Measurements from ENCODE around the gene PLBD2. TPM values are rescaled to one million over a fixed set of nuclear protein-coding genes. Genes with fewer than 3 reads are reported as not detected.

The PLBD2 gene
- total and polyA plus RNA-seq, 9 of the 15 experiments (the other 6 are each of a cell fraction or from before 2014, with no cell fraction given): 2.4 to 37.4 (median 6.0) TPM

DNA sequence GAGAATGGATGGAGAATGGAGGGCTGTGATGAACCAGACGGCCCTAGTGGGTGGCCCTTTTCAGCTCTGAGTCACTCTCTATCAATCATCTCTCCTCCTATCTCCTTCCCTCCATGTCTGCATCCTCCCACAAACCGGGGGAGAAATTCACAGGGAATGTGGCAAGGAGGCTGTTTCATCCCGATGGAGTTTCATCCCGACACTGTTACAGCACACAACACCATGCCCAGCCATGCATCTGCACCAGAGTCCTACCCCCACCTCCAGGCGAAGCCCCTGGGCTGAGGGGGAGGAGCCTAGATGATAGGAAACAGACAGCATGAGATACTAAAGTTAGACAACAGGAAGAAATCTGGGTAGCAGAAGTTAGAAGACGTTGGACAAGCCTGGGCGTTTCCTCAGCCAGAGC is 44.3 kb upstream of the PLBD2 start (continued):
- TF ChIP-seq, protein P1, sequence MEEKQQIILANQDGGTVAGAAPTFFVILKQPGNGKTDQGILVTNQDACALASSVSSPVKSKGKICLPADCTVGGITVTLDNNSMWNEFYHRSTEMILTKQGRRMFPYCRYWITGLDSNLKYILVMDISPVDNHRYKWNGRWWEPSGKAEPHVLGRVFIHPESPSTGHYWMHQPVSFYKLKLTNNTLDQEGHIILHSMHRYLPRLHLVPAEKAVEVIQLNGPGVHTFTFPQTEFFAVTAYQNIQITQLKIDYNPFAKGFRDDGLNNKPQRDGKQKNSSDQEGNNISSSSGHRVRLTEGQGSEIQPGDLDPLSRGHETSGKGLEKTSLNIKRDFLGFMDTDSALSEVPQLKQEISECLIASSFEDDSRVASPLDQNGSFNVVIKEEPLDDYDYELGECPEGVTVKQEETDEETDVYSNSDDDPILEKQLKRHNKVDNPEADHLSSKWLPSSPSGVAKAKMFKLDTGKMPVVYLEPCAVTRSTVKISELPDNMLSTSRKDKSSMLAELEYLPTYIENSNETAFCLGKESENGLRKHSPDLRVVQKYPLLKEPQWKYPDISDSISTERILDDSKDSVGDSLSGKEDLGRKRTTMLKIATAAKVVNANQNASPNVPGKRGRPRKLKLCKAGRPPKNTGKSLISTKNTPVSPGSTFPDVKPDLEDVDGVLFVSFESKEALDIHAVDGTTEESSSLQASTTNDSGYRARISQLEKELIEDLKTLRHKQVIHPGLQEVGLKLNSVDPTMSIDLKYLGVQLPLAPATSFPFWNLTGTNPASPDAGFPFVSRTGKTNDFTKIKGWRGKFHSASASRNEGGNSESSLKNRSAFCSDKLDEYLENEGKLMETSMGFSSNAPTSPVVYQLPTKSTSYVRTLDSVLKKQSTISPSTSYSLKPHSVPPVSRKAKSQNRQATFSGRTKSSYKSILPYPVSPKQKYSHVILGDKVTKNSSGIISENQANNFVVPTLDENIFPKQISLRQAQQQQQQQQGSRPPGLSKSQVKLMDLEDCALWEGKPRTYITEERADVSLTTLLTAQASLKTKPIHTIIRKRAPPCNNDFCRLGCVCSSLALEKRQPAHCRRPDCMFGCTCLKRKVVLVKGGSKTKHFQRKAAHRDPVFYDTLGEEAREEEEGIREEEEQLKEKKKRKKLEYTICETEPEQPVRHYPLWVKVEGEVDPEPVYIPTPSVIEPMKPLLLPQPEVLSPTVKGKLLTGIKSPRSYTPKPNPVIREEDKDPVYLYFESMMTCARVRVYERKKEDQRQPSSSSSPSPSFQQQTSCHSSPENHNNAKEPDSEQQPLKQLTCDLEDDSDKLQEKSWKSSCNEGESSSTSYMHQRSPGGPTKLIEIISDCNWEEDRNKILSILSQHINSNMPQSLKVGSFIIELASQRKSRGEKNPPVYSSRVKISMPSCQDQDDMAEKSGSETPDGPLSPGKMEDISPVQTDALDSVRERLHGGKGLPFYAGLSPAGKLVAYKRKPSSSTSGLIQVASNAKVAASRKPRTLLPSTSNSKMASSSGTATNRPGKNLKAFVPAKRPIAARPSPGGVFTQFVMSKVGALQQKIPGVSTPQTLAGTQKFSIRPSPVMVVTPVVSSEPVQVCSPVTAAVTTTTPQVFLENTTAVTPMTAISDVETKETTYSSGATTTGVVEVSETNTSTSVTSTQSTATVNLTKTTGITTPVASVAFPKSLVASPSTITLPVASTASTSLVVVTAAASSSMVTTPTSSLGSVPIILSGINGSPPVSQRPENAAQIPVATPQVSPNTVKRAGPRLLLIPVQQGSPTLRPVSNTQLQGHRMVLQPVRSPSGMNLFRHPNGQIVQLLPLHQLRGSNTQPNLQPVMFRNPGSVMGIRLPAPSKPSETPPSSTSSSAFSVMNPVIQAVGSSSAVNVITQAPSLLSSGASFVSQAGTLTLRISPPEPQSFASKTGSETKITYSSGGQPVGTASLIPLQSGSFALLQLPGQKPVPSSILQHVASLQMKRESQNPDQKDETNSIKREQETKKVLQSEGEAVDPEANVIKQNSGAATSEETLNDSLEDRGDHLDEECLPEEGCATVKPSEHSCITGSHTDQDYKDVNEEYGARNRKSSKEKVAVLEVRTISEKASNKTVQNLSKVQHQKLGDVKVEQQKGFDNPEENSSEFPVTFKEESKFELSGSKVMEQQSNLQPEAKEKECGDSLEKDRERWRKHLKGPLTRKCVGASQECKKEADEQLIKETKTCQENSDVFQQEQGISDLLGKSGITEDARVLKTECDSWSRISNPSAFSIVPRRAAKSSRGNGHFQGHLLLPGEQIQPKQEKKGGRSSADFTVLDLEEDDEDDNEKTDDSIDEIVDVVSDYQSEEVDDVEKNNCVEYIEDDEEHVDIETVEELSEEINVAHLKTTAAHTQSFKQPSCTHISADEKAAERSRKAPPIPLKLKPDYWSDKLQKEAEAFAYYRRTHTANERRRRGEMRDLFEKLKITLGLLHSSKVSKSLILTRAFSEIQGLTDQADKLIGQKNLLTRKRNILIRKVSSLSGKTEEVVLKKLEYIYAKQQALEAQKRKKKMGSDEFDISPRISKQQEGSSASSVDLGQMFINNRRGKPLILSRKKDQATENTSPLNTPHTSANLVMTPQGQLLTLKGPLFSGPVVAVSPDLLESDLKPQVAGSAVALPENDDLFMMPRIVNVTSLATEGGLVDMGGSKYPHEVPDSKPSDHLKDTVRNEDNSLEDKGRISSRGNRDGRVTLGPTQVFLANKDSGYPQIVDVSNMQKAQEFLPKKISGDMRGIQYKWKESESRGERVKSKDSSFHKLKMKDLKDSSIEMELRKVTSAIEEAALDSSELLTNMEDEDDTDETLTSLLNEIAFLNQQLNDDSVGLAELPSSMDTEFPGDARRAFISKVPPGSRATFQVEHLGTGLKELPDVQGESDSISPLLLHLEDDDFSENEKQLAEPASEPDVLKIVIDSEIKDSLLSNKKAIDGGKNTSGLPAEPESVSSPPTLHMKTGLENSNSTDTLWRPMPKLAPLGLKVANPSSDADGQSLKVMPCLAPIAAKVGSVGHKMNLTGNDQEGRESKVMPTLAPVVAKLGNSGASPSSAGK (IDR thresholded peaks at IDR 0.05): no peak
- TF ChIP-seq, protein P2, sequence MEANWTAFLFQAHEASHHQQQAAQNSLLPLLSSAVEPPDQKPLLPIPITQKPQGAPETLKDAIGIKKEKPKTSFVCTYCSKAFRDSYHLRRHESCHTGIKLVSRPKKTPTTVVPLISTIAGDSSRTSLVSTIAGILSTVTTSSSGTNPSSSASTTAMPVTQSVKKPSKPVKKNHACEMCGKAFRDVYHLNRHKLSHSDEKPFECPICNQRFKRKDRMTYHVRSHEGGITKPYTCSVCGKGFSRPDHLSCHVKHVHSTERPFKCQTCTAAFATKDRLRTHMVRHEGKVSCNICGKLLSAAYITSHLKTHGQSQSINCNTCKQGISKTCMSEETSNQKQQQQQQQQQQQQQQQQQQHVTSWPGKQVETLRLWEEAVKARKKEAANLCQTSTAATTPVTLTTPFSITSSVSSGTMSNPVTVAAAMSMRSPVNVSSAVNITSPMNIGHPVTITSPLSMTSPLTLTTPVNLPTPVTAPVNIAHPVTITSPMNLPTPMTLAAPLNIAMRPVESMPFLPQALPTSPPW (CRISPR knock-in tag; IDR thresholded peaks at IDR 0.05): peak; percentile 29; the same call in 1 of the 2 replicates
- TF ChIP-seq KLF6 (CRISPR knock-in tag; IDR thresholded peaks at IDR 0.05; ENCODE audit: borderline replicate concordance): no peak
- peak; percentile 62; the same call in 1 of the 2 replicates for TF ChIP-seq TCF3 (CRISPR knock-in tag; IDR thresholded peaks at IDR 0.05)
- no peak for TF ChIP-seq ZNF232 (CRISPR knock-in tag; IDR thresholded peaks at IDR 0.05)
- TF ChIP-seq, protein P3, sequence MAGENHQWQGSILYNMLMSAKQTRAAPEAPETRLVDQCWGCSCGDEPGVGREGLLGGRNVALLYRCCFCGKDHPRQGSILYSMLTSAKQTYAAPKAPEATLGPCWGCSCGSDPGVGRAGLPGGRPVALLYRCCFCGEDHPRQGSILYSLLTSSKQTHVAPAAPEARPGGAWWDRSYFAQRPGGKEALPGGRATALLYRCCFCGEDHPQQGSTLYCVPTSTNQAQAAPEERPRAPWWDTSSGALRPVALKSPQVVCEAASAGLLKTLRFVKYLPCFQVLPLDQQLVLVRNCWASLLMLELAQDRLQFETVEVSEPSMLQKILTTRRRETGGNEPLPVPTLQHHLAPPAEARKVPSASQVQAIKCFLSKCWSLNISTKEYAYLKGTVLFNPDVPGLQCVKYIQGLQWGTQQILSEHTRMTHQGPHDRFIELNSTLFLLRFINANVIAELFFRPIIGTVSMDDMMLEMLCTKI (IDR thresholded peaks at IDR 0.05; ENCODE audit: partially characterized antibody): no peak
- peak; percentile 88 for TF ChIP-seq HDAC2 (IDR thresholded peaks at IDR 0.05)
- TF ChIP-seq TARDBP (IDR thresholded peaks at IDR 0.05): no peak
- TF ChIP-seq ZZZ3 (IDR thresholded peaks at IDR 0.05): no peak
- no peak for TF ChIP-seq EP400 (IDR thresholded peaks at IDR 0.05)
- TF ChIP-seq CBFB (CRISPR knock-in tag; IDR thresholded peaks at IDR 0.05): no peak
- TF ChIP-seq, protein P4, sequence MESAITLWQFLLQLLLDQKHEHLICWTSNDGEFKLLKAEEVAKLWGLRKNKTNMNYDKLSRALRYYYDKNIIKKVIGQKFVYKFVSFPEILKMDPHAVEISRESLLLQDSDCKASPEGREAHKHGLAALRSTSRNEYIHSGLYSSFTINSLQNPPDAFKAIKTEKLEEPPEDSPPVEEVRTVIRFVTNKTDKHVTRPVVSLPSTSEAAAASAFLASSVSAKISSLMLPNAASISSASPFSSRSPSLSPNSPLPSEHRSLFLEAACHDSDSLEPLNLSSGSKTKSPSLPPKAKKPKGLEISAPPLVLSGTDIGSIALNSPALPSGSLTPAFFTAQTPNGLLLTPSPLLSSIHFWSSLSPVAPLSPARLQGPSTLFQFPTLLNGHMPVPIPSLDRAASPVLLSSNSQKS (CRISPR knock-in tag; IDR thresholded peaks at IDR 0.05): no peak

Data from K562 (cell line).